HG03064 (cell line): ENCODE results near the gene MCC.
A peak's percentile ranks its signal among the peaks of the same experiment; 100 is the strongest.

ENCODE experiments used
- ATAC-seq: cut with Tn5 transposase; IDR thresholded peaks from one replicate; pipeline ENCODE4 v1.9.1; 2021; ENCODE audit warnings: low read depth; ENCODE audit not compliant: unreplicated experiment

Gene MCC

DNA sequence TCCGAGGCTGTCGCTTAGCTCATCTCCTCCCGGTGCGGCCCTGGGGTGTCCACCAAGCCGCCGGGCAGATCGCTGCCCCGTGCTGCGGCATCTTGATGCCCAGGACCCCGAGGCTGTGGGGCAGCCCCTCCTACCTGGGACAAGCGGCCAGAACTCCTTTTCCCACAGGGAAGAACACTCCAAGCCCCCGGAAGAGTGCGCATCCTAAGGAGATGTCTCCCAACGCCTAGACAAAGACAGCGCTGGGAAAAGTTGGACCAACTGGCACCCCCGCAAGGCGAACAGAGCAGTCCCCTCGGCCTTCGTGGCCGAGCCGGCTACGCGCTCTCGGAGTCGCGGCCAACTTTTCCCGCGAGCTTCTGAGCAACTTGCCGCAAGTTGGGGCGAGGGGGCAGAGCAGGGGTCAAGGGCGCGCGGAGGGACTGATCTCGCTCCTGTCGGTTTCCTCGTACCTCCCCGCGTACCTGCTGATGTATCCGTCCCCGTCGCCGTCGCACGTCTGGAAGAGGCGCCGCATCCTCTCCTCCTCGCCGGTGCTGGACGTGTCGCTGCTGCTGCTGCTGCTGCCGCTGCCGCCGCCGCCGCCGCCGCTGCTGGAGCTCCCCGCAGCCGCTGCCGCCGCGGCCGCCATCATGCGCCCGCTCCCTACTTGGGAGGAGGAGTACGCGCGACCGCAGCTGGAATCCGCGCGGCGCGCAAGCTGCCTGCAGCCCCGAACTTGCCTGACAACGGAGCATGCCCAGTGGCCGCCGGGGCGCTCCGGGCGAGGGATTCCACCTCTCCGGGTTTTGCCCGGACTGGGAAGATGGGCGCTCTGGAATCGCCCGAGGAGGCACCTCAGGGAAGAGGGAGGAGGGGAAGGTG is at the start of gene MCC:
MCC (minus strand) TSS at position 673 of the 864 bp plus-strand sequence.
- no peak for ATAC-seq

DNA sequence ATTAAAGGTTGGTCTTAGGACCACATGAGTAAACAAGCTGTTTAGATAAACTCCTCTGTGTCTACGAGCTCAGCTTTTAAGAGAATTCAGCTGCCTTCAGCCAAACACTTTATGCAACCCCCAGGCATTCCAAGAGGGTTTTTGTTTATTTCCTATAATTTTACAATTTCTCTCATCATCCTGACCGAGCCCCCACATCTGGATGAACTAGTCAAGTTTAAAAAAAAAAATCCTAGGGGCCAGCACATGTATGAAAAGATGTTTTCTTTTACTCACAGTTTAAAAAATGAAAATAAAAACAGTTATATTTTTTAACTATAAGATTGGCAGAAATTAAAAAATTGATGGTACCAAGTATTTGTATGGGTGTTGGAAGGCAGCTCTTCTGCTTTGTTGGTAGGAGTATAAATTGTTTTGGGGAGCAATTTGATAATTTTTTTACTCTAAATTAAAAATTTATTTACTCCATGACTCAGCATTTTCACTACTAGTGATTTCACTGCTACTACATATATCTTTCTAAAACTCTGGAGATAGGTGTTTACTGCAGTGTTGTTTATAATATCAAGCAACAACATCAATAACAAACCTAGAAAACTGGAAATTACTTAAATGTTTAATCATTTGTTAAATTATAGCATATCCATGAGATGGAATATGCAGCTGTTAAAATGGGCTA is 43.4 kb upstream of the MCC start:
- ATAC-seq = no peak

DNA sequence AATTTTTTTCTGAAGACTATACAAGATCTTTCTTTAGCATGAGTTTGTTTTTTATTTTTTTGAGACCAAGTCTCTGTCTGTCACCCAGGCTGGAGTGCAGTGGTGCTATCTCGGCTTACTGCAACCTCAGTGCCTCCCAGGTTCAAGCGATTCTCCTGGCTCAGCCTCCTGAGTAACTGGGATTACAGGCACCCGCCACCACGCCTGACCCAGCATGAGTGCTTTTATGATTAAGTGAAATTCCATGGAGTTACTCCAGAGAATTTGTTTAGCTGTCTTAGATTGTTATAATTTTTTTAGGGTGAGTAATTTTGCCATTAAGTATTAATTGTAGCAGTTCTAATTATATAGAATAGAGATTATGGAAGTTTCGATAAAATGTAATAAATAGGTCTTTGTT is 39.5 kb upstream of the MCC start:
- ATAC-seq = no peak

DNA sequence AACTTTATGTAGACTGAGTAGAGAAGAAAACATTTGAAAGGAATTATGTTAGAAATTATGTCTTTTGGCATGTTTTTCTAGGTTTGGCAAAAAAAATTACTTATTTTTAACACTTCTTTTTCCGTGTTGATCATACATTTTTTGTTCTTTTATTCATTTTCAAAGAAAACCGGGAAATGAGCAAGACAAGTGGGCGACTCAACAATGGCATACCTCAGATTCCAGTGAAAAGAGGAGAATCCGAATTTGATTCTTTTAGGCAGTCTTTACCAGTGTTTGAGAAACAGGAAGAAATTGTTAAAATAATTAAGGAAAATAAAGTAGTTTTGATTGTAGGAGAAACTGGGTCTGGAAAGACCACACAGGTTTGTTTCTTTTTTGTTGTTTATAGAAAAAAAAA is 38.2 kb upstream of the MCC start:
- ATAC-seq = no peak

- ATAC-seq = peak; percentile 68
Measured at GRCh38 chr5:113524927-113525326, 36.7 kb upstream of the MCC start.

DNA sequence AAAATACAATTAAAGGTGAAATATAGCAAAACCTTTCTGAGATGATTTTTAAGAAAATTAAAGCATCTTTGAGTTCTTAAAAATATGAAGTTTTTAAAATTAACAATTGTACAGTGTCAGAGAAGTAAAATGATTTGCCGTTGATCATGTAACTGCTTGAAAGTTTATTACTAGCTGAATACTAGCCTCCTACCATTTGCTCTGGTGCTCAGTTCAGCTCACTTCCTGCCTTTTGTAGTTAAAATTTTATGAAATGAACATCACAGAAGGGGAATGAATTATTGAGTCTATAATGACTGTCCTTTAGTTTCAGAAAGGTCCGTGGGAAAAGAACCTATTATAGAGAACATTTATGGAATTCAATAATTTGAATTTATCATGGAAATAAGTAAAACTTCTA is 34.9 kb upstream of the MCC start:
- ATAC-seq = no peak

DNA sequence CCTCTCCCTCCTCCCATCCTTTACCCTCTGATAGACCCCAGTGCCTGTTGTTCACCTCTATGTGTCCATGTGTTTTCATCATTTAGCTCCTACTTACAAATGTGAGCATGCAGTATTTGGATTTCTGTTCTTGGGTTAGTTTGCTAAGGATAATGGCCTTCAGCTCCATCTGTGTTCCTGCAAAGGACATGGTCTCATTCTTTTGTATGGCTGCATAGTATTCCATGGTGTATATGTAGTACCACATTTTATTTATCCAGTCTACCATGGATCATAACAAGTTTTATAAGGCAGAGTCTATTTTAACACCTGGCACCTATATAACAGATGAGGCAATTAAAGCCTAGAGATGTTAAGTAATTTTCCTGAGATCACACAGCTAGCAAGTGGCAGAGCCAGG is 32.6 kb upstream of the MCC start:
- no peak for ATAC-seq

GRCh38 chr5:113520429-113520828 is 32.2 kb upstream of the MCC start:
- no peak for ATAC-seq

DNA sequence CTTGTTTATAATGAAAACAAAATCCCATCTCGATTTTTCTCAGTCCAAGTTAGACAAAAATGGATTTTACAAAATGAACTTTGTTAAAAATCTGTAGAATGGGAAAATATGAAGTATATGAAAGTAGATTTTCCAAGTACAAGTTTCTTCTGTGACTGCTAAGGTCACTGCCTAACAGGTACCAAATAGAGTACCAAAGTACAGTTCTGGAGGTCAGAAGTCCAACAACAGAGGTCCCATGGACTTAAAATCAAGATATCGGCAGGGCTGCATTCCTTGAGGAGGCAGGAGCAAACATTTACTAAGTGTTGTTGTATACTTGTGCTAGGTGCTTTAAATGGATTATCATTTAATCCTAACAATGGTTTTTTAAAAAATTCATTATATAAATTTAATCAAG is 31.2 kb upstream of the MCC start:
- no peak for ATAC-seq

DNA sequence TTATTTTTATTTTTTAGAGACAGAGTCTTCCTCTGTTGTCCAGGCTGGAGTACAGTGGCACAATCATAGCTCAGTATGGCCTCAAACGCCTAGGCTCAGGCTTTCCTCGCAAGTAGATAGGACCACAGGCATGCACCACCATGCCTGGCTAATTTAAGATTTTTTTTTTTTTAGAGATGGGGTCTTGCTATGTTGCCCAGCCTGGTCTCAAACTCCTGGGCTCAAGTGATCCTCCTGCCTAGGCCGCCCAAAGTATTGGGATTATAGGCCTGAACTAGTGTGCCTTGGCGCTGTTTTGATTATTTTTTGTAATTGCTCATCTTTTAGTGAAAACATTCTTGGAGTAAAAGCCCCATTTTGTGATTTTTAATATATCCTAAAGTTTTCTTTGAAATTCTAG is 30.6 kb upstream of the MCC start:
- no peak for ATAC-seq

DNA sequence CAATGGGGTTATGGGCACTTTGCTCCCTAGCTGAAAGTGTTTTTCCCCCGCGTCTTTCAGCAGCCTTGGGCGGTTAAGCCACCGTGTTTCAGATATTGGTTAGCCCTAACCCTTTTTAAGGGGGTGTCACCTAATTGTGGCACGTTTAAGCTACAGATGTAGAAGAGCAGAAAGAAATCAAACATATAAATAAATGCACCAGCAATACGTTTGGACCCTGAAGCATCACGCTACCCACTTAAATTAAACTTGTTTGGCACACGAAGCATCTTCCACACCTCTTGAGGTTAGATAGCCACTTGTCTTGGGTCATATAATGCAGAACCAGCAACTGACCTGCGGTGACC is 26.0 kb upstream of the MCC start:
- no peak for ATAC-seq

GRCh38 chr5:113513384-113514288 is 25.4 kb upstream of the MCC start, which contains the start of gene YTHDC2:
TSS of gene YTHDC2 (plus strand) at chr5:113513694. CDS start at chr5:113513896, 202 bp downstream.
- peak; percentile 99 for ATAC-seq

DNA sequence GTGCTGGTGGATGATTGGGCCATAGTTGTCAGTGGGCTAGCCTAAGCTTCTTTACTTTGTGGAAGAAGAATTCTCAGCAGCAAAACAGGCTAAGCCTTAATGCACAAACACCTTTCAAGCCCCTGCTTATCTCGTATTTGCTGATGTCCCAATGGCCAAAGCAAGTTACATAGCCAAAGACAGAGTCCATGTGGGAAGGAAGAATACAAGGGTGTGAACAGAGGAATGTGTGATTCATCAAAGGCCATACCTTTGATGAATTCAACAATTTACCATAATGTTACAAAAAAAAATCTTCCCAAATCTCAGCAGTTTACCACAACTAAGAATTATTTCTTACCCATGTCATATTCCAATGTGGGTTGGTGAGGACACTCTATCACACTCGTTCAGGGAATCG is 24.1 kb upstream of the MCC start:
- no peak for ATAC-seq

DNA sequence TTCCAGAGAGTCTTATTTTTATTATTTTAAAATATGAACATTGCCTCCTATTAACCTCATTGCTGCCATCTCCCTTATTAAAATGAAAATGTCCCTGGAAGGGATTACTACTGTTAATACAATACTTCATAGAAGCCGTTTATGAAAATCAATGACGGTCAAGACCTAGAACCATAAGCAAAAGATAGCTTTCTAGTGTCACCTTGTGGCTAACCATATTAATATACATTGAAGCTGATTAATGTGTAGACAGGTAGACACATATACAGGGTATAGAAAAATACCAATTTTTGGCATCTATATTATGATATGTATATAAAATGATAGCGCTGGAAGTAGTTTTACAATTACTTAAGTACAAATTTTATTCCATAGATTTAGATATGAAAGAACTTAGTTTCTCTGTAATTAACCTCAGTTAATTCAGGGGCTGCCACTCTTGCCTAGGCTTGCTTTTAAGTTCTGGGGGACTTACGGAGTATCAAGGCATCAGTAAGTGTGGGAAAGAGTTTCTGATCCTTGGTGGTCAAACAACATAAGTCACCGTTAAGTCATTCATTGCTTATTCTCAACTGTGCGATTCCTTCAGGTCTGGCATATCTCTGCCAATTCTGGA is 22.7 kb upstream of the MCC start:
- no peak for ATAC-seq

GRCh38 chr5:113508756-113509155 is 20.5 kb upstream of the MCC start:
- ATAC-seq = no peak

DNA sequence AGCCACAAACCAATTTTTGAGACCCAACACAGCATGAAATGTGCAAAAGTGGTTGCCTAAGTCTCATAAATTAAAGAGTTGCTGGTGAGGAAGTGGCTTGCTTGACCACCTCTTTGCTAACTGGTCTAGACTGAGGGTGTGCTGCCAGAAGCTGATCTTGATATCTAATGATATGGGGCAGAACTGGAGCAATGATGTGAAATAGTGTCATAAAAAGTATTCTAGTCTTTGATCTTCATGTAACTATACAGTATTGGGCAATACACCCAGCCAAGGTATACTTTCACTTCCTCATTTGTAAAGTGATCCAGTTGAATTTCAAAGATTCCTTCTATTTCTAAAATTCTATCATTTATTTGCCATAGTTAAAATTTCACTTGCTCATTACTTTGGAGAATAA is 19.3 kb upstream of the MCC start:
- no peak for ATAC-seq

GRCh38 chr5:113505181-113505580 is 16.9 kb upstream of the MCC start:
- no peak for ATAC-seq

GRCh38 chr5:113503146-113503545 is 14.9 kb upstream of the MCC start:
- ATAC-seq = no peak

GRCh38 chr5:113502073-113502472 is 13.8 kb upstream of the MCC start:
- ATAC-seq = no peak

- no peak for ATAC-seq
Measured at GRCh38 chr5:113495422-113495841, 7.2 kb upstream of the MCC start.

GRCh38 chr5:113493446-113493845 is 5.2 kb upstream of the MCC start:
- no peak for ATAC-seq
